DOHH2 (cell line): ENCODE results near the gene DDAH2.

ENCODE experiments used
- CTCF ChIP-seq: fragments of 200-600 bp; sonication (generic); IDR thresholded peaks from one replicate; pipeline ENCODE4 v1.5.1; 2014; ENCODE audit warnings: antibody characterized with exemption, mild to moderate bottlenecking, low read depth, low read length; ENCODE audit not compliant: poor library complexity, severe bottlenecking
- EZH2phosphoT487 ChIP-seq: fragments of 200-600 bp; sonication (generic); IDR thresholded peaks from 2 replicates; pipeline ENCODE4 v1.6.1; 2017; ENCODE audit warnings: borderline replicate concordance, mild to moderate bottlenecking, antibody characterized with exemption, low read length, moderate library complexity, mixed read lengths

GRCh38 chr6:31736021-31736767 is 7.1 kb upstream of the DDAH2 start, which contains the start of gene CLIC1:
- TF ChIP-seq CTCF (no peak), EZH2phosphoT487 (no peak)
